HS-27A (cell line): ENCODE measurements around the gene EPAS1.

Experiments used
- DNase-seq: peaks from one replicate; pipeline ENCODE4 v3.0.0-alpha.2; 2012; ENCODE audit warnings: low read depth, missing footprints

The EPAS1 gene

DNA sequence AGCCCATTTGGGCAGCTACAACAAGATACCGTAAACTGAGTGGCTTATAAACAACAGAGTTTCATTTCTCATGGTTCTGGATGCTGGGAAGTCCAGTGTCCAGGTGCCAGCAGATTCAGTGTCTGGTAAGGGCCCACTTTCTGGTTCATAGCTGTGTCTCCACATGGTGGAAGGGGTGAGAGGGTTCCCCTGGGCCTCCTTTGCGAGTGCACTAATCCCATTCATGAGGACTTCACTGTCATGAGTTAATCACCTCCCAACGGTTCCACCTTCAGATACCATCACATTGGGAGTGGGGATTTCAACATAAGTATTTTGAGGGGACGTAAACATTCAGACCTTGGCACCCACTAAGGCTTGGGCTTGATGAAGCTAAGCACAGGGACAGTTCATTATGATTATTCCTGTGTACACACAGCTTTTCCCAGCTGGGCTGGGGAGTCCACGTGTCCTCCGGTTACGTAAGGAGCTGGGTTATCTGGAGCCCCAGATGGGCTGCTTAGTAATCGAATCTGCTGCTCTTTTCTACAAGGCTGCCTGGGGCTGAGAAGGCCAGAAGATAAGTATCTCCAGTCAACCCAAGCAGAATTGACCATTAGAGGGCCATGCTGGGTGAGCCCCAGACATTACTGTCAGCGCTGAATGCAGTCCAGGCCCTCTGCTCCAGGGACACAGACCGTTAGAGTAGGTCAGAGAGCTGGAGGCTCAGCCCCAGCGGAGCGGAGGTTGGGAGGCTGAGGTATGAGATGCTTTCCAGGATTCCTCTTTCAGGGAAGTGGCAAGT lies 42.7 kb downstream of the EPAS1 start:
- no peak for DNase-seq

- no peak for DNase-seq
These were observed 43.7 kb downstream of the EPAS1 start for GRCh38 chr2:46340740-46341420.

- DNase-seq, result no peak
These were observed 45.5 kb downstream of the EPAS1 start for GRCh38 chr2:46342566-46343315.

DNA sequence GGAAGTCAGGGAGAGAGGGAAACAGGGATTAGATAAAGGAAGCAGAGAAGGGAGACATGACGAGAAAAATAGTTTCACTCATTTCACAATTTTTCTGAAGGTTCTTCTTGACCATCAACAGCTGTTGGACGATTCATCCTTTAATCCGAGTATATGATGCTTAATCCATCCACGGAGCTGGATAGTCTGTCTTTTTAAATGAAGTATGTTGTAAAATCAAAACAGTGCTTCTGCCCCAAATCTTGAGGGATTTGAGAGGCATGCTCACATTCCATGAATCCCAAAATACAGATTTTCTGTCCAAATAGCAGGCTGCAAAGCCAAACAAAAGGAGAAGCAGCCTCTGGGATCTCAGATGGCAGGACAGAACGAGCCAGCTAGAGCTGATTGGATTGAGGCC lies 47.5 kb downstream of the EPAS1 start:
- no peak for DNase-seq

- DNase-seq, result no peak
These were observed 48.6 kb downstream of the EPAS1 start for GRCh38 chr2:46345775-46346174.

- DNase-seq, result no peak
These were observed 49.5 kb downstream of the EPAS1 start for GRCh38 chr2:46346719-46347118.

GRCh38 chr2:46347648-46348280 lies 50.6 kb downstream of the EPAS1 start:
- no peak for DNase-seq

DNA sequence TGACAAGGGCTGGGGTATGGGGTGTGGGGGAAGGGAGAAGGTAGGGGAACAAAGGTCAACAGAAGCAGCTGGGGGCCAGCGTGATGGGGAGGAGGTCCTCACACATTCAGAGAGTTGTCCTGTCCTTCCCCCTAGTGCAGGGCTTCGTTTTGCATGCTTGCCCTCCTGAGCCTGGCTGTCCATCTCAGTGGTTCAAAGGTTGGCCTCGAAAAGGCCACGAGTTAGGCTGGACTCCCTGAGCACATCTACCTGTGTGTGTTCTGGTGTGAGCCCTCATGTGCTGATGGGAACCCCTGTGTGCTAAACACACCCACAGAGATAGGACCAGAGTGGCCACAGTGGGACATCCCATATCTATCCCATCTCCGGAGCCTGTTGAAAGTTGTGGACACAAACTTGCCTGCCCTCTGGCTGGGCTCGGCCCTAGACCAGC lies 51.9 kb downstream of the EPAS1 start:
- no peak for DNase-seq

- no peak for DNase-seq
These were observed 53.0 kb downstream of the EPAS1 start for GRCh38 chr2:46350029-46350689.

- DNase-seq, result no peak
These were observed 54.0 kb downstream of the EPAS1 start for GRCh38 chr2:46351098-46351749.

DNA sequence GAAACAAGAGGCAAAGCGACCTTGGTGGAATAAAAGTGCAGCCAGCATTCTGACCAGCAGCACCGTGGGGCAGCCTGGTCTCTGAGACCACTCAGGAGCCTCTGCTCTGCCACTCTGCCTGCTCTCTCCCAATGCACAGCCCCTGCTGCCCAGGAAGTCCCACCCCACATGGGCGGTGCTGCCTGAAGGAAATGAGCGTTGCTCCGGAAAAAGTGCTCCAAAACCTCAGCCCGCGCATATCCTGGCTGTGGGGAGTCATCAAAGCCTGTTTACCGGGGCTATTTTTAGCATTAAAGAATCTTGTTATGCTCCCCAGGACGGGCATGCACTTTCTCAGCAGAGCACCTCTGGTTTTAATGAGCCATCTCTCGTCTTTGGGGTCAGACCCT lies 54.5 kb downstream of the EPAS1 start:
- no peak for DNase-seq

DNA sequence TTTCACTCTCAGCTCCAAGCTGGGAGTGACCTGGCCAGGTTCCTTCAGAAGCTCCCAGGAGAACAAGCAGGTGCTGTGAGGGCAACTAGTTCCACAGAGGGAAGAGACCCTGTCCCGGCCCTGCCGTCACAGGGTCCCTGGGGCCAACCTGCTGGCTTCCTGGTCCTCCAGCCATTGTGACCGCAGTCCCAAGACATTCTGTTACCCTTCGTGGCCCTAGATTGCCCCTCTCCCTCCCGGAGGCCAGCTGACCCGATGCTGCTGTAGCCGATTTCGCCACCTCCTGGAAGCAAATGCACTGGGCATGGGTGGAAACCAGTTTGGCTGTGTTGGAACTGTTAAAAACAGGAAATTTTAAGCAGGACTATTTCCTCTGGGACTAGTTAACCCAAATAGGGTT lies 55.4 kb downstream of the EPAS1 start:
- DNase-seq, result no peak

DNA sequence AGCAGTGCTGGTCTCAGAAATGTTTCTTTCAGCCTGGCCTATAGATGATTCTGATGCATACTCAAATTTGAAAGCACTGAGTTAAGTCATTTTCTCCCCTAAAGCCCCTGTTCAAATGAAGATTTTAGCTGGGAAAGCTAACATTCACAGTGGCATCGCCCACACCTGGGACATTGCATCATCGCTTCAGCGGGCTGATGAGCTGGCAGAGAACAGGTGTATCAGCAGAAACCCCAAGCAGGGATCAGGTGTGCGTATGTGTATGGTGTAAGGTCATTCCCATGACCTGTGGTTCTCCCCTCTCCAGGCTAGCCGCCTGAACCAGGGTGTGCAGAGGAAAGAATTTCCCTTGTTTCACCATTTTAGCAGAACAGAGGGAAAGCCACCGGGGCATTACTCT lies 56.3 kb downstream of the EPAS1 start:
- no peak for DNase-seq

DNA sequence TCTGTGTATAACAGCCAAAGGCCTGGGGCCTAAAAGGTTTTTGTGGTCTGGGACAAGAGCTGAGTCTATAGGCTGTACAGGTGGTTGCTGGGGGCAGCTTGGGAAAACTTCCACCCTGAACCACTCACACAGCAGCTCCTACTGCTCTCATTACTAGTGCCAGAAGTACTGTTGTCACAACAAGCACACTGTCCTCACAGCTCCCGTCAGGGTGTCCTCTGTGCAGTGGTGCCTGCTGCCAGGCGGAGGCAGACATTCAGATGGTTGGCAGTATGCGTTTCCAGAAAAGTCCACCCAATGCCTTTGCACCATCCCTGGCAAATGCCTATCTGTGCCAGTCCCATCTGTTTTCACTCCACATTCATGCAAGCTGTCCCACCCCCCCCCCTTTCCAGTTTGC lies 58.5 kb downstream of the EPAS1 start:
- no peak for DNase-seq

- DNase-seq, result no peak
These were observed 59.8 kb downstream of the EPAS1 start for GRCh38 chr2:46356991-46357390.

GRCh38 chr2:46358713-46359112 lies 61.5 kb downstream of the EPAS1 start:
- no peak for DNase-seq

DNA sequence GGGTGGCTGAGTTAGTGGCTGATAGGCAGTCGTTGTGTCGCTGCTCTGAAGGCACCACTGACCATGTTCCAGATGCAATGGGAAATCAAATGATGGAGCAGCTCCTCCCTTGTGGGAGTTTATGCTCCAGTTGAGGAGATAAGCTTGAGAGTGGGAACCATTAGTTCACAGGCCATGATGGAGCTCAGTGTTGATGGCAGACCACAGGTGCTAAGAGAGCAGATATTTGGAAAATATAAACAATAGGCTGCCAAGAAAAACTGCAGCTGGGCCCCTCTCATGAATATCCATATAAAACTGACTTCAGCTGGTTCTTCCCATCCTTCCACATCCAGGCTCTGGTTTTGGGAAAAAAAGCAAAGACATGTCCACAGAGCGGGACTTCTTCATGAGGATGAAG lies 63.1 kb downstream of the EPAS1 start:
- DNase-seq, result no peak

- DNase-seq, result no peak
These were observed 64.9 kb downstream of the EPAS1 start for GRCh38 chr2:46361920-46362666.

DNA sequence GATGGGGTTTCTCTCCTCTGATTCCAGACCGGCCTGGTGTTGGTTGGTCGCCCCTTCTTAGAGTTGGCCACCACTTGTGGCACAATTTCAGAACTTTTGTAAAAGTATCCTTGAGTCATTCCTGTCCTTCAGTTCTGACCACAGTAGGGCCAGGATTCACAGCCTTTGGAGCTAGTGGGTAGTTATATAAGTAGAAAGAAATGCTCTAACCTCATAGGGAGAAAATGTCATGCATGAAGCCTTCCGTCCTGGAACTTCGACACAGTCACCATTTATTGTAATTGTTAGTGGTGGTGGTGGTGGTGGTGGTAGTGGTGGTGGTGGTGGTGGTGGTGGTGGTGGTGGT lies 65.4 kb downstream of the EPAS1 start:
- DNase-seq, result no peak

GRCh38 chr2:46363535-46364170 lies 66.4 kb downstream of the EPAS1 start:
- DNase-seq, result no peak
